NCI-H2171 treated with DMSO at 0.1 percent for 48 hours (cell line): ENCODE results near the gene HERC4.

Source experiments
- DNase-seq: peaks from one replicate; lab custom pipeline; 2025; lab: John Stamatoyannopoulos, UW

The HERC4 gene

DNA sequence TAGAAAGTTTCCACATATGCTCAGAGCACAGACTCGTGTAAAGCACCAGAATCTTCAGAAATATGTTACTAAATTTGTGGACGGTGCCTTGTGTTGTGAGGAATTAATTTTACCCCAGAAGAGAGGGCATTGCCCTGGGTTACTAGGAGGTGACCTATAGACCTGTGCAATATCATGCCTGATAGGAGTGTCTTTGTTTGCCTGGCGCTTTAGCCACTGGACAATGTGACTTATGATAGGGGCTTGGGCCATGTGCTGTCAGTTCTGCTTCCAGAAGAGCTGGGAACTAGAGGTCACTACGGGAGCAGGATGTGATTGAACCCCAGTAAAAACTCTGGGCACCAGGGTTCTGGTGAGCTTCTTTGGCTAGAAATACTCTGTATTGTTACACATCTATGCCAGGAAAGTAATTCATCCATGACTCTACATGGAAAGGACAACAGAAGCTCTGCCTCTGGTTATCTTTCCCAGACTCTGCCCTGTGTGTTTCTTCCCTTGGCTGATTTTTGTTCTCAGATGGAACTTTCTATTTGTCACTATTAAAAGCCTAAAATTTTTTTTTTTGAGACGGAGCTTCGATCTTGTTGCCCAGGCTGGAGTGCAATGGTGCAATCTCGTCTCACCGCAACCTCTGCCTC lies 115.1 kb downstream of the HERC4 start:
- DNase-seq: no peak

GRCh38 chr10:67955614-67956013 lies 119.5 kb downstream of the HERC4 start:
- DNase-seq: no peak

- no peak for DNase-seq
Measured at GRCh38 chr10:67943917-67944316, 131.2 kb downstream of the HERC4 start.

DNA sequence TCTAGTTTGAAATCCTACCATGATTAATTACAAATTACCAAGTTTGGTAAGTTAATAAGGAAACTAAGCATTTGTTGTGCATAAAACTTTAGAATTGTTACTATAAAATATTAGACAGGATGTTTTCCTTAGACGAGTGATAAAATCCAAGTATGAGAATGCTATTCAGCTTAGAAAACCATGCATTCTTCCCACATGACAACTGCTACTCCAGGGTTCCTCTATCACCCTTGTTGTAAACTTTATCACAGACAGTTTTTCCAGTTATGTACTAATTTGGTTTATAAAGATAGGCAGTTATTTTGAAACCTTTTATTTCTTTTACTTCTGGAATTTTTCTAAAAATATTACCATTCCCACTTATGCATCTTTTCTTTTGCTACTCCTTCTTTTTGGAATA lies 138.7 kb downstream of the HERC4 start:
- DNase-seq: no peak

DNA sequence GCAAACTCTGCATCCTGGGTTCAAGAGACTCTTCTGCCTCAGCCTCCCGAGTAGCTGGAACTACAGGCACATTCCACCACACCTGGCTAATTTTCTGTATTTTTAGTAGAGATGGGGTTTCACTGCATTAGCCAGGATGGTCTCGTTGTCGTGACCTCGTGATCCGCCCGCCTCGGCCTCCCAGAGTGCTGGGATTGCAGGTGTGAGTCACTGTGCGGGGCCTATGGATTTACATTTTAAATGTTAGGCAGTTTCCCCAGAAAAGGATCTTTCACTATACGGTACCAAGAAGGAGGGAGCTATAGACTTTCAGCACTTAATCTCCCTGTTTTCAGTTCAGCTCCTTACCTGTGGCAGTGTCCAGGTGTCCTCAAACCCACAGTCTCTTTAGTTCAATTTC lies 139.9 kb downstream of the HERC4 start:
- DNase-seq: no peak

DNA sequence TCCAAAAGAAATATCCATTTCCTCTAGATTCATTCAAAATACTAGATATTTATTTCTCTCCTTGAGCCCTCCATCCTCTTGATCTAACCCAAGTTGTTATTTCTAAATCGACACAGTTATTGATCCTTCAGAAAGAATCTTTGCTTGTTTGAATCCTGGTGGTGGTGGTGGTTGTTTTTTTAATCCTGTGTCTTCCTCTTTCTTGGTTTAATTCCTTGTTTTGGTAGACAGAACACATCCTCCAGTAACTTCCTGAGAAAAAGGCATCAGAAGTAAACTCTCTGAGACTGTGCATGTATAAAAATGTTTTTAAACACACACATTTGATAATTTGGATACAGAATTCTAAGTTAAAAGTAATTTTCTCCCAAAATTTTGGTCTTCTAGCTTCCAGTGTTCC lies 140.7 kb downstream of the HERC4 start:
- no peak for DNase-seq

- no peak for DNase-seq
Measured at GRCh38 chr10:67933199-67933598, 141.9 kb downstream of the HERC4 start.

- DNase-seq: no peak
Measured at GRCh38 chr10:67926951-67927350, 148.1 kb downstream of the HERC4 start.

- DNase-seq: no peak
Measured at GRCh38 chr10:67925449-67926005, 149.6 kb downstream of the HERC4 start.

DNA sequence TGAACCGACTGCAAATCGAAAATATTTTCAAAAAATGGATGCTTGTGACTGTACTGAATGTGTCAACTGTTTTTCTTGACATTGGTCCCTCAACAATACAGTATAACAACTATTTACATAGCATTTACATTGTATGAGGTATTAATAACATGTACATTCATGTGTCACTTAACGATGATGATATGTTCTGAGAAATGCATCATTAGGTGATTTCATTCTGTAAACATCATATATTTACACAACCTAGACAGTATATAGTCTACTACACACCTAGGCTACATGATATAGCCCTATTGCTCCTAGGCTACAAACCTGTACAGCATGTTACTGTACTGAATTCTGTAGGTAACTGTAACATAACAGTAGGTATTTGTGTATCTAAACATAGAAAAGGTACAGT lies 150.9 kb downstream of the HERC4 start:
- DNase-seq: no peak

GRCh38 chr10:67923551-67923950 lies 151.5 kb downstream of the HERC4 start:
- DNase-seq: no peak

DNA sequence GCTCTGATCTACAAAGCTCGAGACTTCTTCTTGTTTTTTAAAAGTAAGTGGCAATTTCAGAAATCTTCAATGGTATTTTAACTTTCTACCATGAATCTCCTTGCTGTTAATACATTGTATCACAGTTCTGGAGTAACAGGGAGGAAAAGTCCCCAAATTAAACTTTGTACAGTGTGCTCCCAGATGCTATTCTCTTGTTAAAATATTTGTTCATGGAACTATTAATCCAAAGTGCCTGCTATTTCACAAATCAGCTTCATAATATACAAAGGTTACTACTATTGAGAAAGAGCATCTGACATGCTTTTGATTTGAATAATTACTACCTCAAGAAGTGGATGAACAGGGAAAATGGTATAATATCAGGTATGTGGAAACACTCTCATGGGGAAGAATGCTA lies 154.0 kb downstream of the HERC4 start:
- DNase-seq: no peak

GRCh38 chr10:67917679-67918078 lies 157.4 kb downstream of the HERC4 start:
- no peak for DNase-seq

- no peak for DNase-seq
Measured at GRCh38 chr10:67917169-67917568, 157.9 kb downstream of the HERC4 start.

- DNase-seq: no peak
Measured at GRCh38 chr10:67914777-67915340, 160.2 kb downstream of the HERC4 start.

DNA sequence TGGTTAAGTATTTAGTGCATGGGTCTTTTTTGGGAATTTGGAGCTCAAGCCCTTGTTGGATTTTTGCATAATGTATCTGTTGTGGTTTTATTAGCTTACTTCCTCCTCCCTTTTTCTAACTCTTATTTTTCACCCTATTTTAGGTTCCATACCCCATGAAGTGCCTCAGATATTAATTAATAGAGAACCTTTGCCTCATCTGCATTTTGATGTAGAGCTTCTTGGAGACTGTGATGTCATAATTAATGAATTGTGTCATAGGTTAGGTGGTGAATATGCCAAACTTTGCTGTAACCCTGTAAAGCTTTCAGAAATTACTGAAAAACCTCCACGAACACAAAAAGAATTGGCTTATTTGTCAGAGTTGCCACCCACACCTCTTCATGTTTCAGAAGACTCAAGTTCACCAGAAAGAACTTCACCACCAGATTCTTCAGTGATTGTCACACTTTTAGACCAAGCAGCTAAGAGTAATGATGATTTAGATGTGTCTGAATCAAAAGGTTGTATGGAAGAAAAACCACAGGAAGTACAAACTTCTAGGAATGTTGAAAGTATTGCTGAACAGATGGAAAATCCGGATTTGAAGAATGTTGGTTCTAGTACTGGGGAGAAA lies 162.6 kb downstream of the HERC4 start:
- DNase-seq: no peak

GRCh38 chr10:67903581-67903980 lies 171.5 kb downstream of the HERC4 start:
- no peak for DNase-seq

- no peak for DNase-seq
Measured at GRCh38 chr10:67893637-67894036, 181.4 kb downstream of the HERC4 start.

GRCh38 chr10:67884842-67885670 lies 190.0 kb downstream of the HERC4 start:
- peak; percentile 55 for DNase-seq

DNA sequence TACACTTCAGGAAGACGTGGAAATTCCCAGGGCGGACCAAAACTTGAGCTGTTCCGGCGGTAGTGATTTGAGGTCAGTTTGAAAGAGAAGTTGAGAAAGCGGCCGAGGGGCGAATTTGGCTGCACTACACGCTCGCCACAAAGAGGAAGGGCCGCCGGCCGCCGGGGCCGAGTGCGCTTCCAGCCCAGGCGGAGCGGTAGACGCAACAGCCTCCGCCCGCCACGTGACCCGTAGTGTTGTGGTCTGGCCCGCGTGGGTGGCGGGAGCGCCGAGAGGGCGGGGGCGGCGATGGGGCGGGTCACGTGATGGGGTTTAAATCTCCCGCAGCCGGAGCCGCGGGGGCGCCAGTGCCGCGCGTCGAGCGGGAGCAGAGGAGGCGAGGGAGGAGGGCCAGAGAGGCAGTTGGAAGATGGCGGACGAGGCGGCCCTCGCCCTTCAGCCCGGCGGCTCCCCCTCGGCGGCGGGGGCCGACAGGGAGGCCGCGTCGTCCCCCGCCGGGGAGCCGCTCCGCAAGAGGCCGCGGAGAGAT lies 190.7 kb downstream of the HERC4 start, which contains the start of gene SIRT1:
SIRT1 (plus strand) TSS at position 344 of the 529 bp plus-strand sequence; CDS start at position 410, 66 bp downstream.
- DNase-seq: peak; percentile 85

GRCh38 chr10:67883710-67884312 lies 191.3 kb downstream of the HERC4 start:
- DNase-seq: peak; percentile 62

- DNase-seq: no peak
Measured at GRCh38 chr10:67878133-67878532, 196.9 kb downstream of the HERC4 start.
